Measurements from ENCODE around the gene ELOB.
A peak's percentile ranks its signal among the peaks of the same experiment; 100 is the strongest.

The ELOB gene

GRCh38 chr16:2779978-2780898, 3.2 kb upstream of the ELOB start:
- Mint-ChIP-seq H3K27ac (peak overlapping the region; percentile 76), H3K27me3 (no peaks in the 10 kb centered on the region), H3K9me3 (no peaks in the 10 kb centered on the region), H3K4me1 (ENCODE audit: low read depth) (peaks cover 33% of the 10 kb centered on the region), H3K36me3 (ENCODE audit: low read depth) (peaks cover 28% of the 10 kb centered on the region), H3K4me3 (peak overlapping the region; percentile 25)
- peak; percentile 21 for DNase-seq

- Mint-ChIP-seq H3K36me3 (ENCODE audit: low read depth) (peaks cover 37% of the 10 kb centered on the region), H3K27ac (peak overlapping the region; percentile 98), H3K4me3 (peak overlapping the region; percentile 95), H3K4me1 (ENCODE audit: low read depth) (peaks cover 37% of the 10 kb centered on the region), H3K9me3 (no peaks in the 10 kb centered on the region), H3K27me3 (no peaks in the 10 kb centered on the region)
- no peak for DNase-seq
Observed at GRCh38 chr16:2779151-2779920, 2.3 kb upstream of the ELOB start.

- DNase-seq: no peak
- Mint-ChIP-seq H3K4me1 (ENCODE audit: low read depth) (peaks cover 40% of the 10 kb centered on the region), H3K9me3 (no peaks in the 10 kb centered on the region), H3K27me3 (no peaks in the 10 kb centered on the region), H3K27ac (peak overlapping the region; percentile 98), H3K36me3 (ENCODE audit: low read depth) (peaks cover 44% of the 10 kb centered on the region), H3K4me3 (peak overlapping the region; percentile 95)
Observed at GRCh38 chr16:2778630-2778958, 1.5 kb upstream of the ELOB start.

DNA sequence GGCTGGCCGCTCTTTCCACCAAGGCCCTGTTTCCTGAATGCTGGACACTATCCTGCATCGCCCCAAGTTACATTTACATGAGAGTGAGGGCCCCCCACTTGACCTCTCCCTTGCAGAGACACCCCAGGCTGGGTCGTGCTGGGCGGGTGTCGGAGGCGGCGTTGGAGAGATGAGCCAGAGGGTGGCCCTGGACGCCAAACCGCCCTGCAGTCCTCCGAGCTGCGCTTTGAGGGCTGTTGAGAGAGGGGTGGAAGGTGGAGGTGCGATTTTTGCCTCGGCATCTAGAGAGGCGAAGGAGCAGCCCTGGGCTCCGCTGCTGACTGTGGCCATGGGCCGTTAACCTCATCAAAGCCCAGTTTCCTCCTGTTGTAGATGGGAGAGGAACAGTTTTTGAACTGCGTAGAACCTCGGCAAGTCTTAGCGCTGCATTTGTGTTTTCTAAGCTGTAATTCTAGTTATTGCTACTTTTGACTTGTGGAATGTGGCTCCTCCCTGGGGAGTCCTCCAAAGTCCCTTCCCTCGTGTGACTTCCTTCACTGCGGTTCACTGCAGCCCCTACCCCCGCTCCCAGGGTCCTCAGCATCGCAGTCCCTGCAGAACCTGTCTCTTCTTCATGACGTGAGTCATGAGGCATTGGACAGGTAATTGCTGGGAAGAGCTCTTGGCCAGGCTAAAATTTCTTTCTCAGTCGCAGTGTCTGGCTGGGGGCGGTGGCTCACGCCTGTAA, 986 bp upstream of the ELOB start:
- Mint-ChIP-seq H3K36me3 (ENCODE audit: low read depth) (peaks cover 50% of the 10 kb centered on the region), H3K4me1 (ENCODE audit: low read depth) (peaks cover 44% of the 10 kb centered on the region), H3K27ac (peak overlapping the region; percentile 98), H3K4me3 (peak overlapping the region; percentile 95), H3K27me3 (no peaks in the 10 kb centered on the region), H3K9me3 (no peaks in the 10 kb centered on the region)
- no peak for DNase-seq

DNA sequence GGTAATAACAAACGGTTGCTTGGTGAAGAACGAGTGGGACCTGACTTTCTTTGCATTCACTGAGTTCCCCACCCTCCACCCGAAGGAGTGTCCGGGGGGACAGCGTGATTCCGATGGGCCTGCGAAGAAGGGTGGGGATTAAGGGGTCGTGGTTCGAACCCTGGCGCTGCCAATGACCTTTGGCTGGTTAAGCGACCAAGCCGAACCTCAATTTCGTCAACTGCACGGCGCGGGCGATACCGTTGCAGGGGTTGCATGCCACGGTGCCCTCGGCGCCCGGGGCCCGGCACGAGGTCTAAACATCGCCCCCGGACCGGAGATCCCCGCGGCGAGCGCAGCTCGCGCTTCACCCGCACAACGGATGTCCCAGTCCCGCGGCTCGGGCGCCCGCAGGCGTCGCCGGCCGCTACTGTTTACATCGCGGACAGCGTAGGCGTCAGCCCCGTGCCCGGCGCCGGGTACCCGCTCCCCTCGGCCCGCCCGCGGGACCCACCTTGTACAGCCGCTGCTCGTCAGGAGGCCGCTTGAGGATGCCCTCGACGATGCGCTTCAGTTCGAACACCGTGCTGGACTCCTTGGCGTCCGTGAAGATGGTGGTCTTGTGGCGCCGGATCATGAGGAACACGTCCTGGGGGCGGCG, 460 bp downstream of the ELOB start:
- peaks cover 51% of the 10 kb centered on the region for H3K4me1 Mint-ChIP-seq (ENCODE audit: low read depth)
- peak overlapping the region; percentile 90 for H3K27ac Mint-ChIP-seq
- no peaks in the 10 kb centered on the region for H3K9me3 Mint-ChIP-seq
- H3K27me3 Mint-ChIP-seq: no peaks in the 10 kb centered on the region
- no peak for DNase-seq
- H3K4me3 Mint-ChIP-seq: peak overlapping the region; percentile 95
- peaks cover 63% of the 10 kb centered on the region for H3K36me3 Mint-ChIP-seq (ENCODE audit: low read depth)

DNA sequence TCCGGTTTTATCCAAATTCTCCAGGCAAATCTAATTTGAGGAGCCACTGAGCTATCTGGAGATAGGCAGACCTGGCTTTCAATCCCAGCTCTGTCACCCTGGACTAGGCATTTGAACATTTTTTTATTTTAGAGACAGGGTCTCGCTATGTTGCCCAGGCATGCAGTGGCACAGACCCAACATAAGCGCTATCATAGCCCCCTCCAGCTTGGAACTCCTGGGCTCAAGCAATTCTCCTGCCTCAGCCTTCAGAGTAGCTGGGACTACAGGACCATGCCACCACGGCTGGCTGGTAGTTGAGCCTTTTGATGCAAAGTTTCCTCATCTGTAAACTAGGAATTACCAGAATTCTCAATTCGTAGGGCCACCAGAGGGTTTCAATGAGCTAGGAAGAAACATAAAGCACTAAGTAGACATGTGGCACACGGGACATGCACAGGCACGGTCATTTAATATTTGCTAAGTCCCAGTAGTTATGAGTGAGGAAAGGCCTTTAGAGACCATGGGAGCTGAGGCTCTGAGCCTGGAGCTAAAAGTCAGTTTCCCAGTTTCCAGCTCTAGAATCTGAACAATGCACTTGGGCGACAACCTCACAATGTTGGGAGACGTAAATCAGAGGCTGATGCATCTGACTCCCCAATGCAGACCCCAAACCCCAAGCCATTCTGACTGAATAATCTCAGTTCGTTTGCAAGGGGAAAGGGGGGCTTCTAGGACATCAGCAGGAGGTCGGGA, 1.1 kb downstream of the ELOB start:
- no peaks in the 10 kb centered on the region for H3K9me3 Mint-ChIP-seq
- no peak for DNase-seq
- peak overlapping the region; percentile 90 for H3K27ac Mint-ChIP-seq
- peaks cover 51% of the 10 kb centered on the region for H3K4me1 Mint-ChIP-seq (ENCODE audit: low read depth)
- H3K36me3 Mint-ChIP-seq (ENCODE audit: low read depth): peaks cover 70% of the 10 kb centered on the region
- H3K4me3 Mint-ChIP-seq: peak overlapping the region; percentile 95
- no peaks in the 10 kb centered on the region for H3K27me3 Mint-ChIP-seq

- Mint-ChIP-seq H3K9me3 (no peaks in the 10 kb centered on the region), H3K4me3 (peak overlapping the region; percentile 95), H3K27me3 (no peaks in the 10 kb centered on the region), H3K4me1 (ENCODE audit: low read depth) (peaks cover 51% of the 10 kb centered on the region), H3K36me3 (ENCODE audit: low read depth) (peaks cover 77% of the 10 kb centered on the region), H3K27ac (peak overlapping the region; percentile 90)
- DNase-seq: no peak
Observed at GRCh38 chr16:2775131-2775716, 1.9 kb downstream of the ELOB start.

DNA sequence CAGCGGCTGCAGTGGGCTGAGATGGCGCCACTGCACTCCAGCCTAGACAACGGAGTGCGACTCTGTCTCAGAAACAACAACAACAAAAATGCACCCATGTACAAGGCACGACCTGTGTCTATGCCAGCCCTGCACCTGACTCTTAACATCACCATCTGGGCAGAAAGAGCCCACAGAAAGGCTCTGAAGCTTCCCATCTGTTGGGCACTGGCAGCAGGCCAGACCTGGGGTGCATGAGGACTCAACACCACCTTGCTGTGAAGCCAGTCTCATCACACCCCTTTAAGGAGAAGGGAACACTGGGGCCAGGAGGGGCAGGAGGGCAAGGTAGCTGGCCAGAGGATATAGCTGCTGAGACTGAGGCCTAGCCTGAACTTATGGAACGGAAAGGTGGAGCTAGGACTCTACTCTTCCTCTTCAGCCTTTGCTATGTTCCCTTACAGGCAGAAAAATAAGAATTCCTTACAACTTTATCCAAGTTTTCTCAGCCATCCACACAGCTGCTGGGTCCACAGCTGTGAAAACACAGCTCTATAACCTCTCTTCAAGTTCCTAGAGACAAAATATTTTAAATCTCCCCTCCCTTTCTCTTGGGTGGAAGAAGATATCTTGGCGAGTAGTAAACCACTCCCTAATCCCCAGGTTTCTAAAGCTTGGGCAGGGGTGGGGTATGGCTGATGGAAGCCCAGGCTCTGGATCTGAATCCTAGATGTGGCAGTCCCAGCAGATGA, 2.8 kb downstream of the ELOB start:
- Mint-ChIP-seq H3K36me3 (ENCODE audit: low read depth) (peaks cover 86% of the 10 kb centered on the region), H3K4me3 (no peak overlapping the region), H3K9me3 (no peaks in the 10 kb centered on the region), H3K27ac (peak overlapping the region; percentile 78), H3K4me1 (ENCODE audit: low read depth) (peaks cover 52% of the 10 kb centered on the region), H3K27me3 (no peaks in the 10 kb centered on the region)
- DNase-seq: no peak

- Mint-ChIP-seq H3K4me3 (no peak overlapping the region), H3K36me3 (ENCODE audit: low read depth) (peaks cover 92% of the 10 kb centered on the region), H3K27me3 (no peaks in the 10 kb centered on the region), H3K9me3 (no peaks in the 10 kb centered on the region), H3K4me1 (ENCODE audit: low read depth) (peaks cover 47% of the 10 kb centered on the region), H3K27ac (peak overlapping the region; percentile 78)
- DNase-seq: no peak
Observed at GRCh38 chr16:2773188-2773968, 3.7 kb downstream of the ELOB start.

DNA sequence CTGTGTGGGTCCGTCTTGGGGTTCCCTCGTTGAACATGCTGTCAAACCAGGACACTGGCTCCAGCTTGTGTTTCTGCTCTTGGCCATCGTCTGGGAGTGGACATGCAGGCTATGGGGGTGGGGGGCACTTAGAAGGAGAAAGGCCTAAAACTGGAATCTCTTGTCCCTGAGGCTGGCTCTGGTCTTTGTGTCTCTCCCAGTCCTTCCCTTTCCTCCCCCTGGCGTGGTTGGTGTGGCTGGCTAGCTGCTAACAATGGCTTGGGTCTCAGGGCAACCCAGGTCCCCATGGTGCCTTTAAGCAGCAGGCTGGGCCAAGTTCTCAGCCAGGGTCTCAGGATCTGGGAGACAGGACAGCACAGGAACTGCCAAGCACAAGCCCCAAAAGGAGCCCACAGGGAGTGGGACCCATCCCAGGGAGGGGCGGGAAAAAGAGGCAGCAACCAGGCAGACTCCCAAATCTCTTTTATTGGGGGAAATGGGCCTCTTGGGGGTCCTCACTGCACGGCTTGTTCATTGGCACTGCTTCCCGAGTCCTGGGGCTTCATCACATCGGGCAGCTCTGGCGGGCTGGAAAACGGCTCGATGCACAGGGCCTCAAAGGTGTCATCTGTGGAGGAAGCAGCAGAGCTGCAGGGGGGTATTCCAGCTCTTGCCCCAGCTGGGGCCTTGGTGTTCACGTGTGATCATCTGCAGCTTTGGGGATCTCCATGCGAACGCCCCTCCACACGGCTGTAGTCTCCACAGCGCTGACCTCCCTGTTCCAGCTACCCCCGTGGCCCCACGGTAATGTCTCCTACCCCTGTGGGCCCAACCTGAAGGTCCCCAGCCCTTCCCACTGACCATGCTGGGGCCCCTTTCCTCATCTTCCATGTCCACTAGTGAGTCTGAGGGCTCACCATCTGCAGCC, 5.3 kb downstream of the ELOB start:
- peaks cover 46% of the 10 kb centered on the region for H3K4me1 Mint-ChIP-seq (ENCODE audit: low read depth)
- no peaks in the 10 kb centered on the region for H3K9me3 Mint-ChIP-seq
- peak overlapping the region; percentile 62 for H3K27ac Mint-ChIP-seq
- H3K36me3 Mint-ChIP-seq (ENCODE audit: low read depth): peaks cover 96% of the 10 kb centered on the region
- no peaks in the 10 kb centered on the region for H3K27me3 Mint-ChIP-seq
- no peak overlapping the region for H3K4me3 Mint-ChIP-seq
- DNase-seq: no peak

DNA sequence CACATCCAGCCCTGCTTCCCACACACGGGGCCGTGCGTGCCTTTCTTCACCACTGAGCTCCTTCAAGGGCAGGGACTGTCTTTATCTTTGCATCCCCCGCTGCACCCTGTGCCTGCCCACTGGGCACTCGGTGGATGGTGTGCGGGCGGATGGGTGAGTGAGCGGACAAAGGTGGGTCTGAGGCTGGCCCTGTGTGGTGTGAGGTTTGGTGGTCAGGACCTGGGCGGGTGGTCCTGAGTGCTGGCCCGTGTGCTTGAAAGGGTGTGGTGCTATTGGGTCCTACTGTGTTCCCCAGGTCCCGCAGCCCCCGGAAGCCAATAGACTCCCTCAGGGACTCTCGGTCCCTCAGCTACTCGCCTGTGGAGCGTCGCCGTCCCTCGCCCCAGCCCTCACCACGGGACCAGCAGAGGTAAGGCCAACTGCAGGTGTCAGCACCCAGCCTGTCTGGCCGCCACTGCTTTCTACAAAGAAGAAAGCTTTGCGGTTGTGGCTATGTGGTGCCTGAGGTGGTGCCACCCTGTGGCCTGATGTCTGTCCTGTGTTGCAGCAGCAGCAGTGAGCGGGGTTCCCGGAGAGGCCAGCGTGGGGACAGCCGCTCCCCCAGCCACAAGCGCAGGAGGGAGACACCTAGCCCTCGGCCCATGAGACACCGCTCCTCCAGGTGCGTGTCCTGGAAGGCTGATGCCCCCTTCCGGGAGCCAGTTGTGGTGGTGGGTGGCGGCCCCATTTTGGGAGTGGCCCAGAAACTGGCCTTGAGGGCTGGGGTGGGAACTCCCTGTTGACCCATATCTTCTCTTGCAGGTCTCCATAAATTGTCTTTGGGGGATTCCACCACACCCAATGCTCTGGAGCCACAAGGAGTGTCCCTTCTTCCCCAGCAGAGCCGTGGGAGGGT, 6.8 kb downstream of the ELOB start:
- Mint-ChIP-seq H3K27ac (peak overlapping the region; percentile 78), H3K27me3 (no peaks in the 10 kb centered on the region), H3K4me1 (ENCODE audit: low read depth) (peaks cover 41% of the 10 kb centered on the region), H3K36me3 (ENCODE audit: low read depth) (peaks cover 99% of the 10 kb centered on the region), H3K9me3 (no peaks in the 10 kb centered on the region), H3K4me3 (no peak overlapping the region)
- DNase-seq: no peak
